ENCODE data around the gene SLC13A3.

Gene SLC13A3

DNA sequence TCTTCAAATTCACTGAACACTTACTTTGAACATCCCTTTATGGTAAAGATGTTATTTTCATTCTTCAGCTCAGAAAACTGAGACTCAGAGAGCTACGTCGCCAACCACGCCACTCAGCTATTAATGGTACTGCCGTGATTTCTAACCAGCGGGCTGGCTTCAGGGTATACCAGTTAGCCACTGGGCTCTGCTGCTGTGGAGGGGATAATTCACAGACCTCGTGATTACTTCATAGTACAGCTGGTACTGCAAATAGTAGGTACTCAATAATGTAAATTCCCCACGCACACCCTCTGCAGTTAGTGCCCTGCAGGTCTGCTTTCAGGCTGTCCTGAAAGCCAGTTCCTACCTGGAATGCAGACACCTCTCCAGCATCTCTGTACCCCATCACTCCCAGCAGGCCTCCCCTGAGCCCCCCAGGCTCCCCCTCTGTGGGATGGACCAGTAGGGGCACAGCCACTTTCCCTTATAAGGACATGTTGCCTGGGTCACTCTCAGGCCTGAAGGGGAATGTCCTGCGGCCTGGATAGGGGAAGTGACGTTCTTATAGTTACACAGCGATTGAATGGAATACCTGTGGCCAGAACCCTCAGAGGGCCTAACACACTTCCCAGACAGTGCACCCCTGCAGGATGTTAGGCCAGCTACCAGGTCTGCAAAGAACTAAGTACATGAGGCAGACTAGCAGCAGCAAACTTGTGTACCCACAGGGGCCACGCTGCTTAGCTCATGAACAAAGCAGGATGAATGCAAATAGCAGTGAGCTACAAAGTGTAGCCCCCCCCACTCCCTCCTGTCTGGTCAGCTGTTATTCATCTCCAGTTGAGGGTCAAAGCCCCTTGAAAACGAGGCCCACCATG is 99.5 kb downstream of the SLC13A3 start:
- no peak for DNase-seq

DNA sequence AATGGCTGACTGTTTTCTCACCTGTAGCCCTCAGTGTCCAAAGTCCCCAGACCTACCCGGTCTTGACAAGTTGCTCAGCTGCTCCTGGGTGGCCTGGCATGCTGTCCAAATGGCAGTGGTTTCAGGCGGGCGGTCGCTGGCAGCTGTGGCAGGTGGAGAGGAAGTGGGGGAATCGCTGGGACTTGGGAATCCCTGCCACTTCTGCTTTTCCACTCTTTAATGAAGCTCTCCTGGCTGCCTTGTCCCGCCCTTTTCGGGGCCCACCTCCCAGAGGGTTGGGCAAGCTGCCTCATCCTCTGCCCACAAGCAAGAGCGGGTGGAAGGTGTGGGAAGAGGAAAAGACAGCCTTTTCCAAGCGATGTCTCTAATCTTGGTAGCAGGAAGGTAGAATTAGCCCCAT is 100.8 kb downstream of the SLC13A3 start, which contains the start of gene OCSTAMP:
Gene OCSTAMP (minus strand): TSS at position 194 of the 400 bp plus-strand sequence. CDS start 94 bp downstream, at position 100.
- no peak for DNase-seq

DNA sequence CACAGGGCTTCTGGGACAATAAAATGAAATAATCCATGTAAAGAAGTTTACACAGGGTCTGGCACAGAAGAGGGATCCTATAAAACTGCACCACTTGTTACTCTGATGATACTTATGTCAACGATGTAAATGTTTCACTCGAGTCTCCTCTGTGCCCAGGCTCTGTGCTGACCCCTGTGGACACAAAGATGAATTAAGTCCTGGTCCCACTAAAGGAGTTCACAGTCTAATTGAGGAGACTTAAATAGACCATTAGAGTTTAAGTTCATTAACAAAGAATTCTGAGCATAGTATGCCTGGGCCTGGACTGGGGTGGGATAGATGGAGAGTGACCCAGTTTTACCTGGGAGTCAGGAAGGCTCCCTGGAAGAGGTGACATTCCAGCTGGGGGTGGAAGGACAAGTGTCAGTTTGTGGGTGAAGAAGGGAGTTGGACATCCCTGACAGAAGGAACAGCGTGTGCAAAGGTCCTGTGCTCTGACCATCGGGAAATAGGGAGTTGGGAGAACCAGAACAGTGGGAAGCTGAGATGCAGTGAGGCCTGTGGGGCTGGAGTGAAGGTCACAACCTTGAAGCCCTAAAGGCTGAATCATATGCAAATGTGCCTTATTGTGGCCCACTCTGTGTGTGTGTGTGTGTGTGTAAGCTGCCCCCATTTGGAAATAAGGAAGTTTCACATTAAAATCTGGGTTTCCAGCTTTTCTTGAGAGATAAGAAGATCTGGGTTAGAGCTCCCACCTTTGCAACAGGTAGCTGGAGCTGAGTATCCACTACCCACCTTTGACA is 101.9 kb downstream of the SLC13A3 start:
- no peak for DNase-seq

DNA sequence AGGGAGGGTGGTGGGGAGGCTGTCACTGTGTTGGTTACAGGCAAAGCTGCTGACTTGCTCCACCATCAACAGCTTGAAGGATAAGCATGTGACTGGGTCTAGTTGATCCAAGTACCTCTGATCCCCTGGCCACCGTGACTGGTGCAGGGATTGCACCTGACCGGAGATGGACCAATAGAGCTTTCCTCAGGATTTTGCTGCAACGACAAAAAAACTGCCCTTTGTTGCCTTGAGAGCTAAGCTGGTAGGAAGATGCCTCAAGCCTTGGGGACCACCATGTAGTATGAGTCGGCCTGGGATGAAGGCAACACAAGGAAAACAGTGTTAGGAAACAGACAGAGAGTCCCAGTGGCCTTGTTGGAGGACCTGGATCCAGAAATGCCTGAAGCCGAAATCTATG is 102.6 kb downstream of the SLC13A3 start:
- no peak for DNase-seq

DNA sequence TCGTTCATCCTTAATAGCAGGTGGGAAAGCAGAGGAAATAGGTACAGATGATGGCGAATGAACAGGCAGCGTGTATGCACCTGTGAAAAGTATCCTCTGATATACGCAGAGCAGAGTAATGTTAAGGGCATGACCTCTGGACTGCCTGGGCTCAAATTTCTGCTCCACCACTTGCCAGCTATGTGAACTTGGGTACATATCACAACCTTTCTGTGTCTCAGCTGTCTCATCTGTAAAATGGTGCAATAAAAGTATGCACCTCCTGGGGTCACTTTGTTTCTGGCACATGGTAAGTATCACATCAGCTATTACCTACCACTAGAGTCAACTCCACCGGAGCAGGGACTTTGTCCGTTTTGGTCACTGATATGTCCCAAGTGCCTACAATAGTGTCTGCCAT is 103.3 kb downstream of the SLC13A3 start:
- DNase-seq = no peak

DNA sequence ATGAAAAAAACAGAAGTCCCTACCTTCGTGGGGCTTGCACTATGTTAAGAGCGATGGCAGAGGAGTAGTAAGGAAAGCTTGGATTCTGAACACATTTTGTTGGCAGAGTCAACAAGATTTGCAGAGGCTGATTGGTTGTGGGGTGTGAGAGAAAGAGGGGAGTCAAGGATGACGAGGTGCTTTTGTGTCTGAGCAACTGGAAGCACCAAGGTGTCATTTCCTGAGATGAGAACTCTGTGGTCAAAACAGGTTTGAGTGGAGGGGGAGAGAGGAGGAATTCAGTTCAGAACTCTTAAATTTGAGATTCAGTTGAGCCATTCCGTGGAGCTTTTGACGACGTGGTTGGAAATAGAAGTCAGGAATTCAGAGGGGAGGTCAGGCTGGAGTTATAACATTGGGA is 104.3 kb downstream of the SLC13A3 start:
- DNase-seq = no peak

DNA sequence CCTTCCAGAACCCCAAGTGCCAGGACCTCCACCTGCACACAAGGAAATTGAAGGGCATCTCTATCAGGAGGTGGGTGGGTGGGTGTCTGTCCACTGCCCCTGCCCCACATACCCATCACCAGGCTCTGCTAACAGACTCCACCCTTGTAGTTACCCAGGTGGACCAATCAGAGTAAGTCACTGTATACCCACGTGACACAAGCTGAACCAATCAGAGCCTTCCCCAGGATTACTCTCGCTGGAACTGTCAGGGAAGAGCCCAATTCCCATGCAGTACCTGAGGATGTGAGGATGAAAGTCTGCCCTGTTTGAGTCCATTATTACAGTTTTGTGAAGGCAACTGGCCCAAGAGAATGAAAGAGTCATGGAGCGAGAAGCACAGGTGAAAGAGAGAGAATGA is 105.0 kb downstream of the SLC13A3 start:
- DNase-seq = no peak

DNA sequence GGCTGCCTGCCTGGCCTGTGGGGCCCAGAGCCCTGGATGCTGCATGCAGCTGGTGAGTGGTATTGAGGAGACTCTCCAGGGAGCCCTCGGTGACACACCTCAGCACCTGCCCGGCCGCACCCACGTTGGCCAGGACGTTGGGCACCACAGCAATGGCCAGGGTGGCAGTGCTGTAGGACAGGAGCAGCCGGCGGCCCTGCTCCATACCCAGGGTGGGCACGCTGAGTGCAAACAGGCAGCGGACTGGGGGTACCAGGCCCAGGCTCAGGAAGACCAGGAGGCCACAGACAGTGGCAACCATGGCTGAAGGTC is 105.5 kb downstream of the SLC13A3 start:
- no peak for DNase-seq

DNA sequence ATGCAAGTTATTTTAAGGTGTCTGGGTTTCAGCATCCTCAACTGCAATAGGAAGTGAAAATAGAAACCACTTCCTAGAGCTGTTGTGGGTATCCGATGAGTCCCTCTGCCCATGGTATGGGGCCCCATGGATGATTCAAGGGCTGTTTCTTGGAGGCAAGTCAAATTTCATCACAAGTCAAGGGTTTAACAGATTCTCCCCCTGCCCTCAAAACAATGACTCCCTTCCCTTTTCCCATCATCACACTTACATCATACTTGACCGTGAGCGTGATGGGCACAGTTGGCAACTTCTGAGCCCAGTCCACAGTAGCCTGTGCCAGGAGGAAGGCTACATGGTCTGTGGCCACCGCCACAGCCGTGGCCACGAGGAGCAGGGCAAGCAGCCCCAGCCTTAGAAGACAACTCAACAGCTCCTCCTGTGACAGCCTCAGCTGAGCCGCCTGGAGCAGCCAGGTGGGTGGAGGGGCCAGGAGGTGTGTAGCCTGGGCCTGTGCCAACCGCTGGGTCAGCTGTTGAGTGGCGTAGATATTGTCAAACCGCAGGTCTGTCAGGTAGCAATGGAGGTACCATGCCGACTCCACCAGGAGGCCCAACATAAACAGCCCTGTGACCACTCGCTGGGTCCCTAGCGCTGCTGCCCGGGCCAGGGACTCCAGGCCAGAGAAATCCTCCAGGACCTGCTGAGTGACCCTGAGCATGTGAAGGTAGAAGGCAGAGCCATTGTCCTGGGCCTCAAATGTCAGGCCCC is 106.0 kb downstream of the SLC13A3 start:
- peak; percentile 30 to 61 for DNase-seq

DNA sequence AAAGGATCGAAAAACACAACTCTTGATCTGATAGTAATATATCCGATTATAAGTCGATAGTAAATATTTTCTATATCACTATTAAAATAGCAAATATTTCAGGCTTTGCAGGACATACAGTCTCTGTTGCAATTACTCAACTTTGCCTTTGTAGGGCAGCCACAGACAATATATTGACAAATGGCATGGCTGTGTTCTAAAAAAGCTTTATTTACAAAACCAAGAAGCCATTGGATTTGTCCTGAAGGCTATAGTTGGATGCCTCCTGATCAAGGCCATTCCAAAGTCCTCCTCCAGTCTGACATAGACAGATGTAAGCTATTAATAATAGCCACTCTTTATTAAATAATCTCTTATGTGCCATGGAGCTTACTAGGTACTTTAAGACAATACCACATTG is 106.7 kb downstream of the SLC13A3 start:
- DNase-seq = no peak

DNA sequence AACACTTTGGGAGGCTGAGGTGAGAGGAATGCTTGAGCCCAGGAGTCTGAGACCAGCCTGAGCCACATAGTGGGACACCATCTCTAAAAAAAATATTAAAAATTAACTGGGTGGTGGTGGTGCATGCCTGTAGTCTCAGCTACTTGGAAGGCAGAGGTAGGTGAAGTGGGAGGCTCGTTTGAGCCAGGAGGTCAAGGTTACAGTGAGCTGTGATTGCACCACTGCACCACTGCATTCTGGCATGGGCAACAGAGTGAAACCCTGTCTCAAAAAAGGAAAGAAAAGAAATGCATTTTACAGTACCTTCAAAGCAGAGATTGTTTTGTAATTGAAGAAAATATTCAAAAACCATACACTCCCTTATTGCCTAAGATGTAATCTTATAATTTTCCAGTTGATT is 107.3 kb downstream of the SLC13A3 start:
- DNase-seq = no peak

DNA sequence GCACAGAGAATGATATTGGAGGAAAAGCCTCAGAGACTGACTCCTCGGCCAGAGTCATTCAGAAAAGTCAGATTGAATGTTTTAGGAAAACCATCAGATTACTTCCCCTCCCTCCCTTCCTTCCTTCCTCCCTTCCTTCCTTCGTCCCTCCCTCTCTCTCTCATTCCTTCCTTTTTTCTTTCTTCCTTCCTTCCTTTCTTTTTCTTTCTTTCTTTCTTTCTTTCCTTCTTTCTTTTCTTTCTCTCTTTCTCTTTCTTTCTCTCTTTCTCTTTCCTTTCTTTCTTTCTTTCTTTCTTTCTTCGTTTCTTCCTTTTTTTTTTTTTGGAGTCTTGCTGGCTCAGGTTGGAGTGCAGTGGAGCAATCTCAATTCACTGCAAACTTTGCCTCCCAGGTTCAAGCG is 108.2 kb downstream of the SLC13A3 start:
- DNase-seq = no peak

DNA sequence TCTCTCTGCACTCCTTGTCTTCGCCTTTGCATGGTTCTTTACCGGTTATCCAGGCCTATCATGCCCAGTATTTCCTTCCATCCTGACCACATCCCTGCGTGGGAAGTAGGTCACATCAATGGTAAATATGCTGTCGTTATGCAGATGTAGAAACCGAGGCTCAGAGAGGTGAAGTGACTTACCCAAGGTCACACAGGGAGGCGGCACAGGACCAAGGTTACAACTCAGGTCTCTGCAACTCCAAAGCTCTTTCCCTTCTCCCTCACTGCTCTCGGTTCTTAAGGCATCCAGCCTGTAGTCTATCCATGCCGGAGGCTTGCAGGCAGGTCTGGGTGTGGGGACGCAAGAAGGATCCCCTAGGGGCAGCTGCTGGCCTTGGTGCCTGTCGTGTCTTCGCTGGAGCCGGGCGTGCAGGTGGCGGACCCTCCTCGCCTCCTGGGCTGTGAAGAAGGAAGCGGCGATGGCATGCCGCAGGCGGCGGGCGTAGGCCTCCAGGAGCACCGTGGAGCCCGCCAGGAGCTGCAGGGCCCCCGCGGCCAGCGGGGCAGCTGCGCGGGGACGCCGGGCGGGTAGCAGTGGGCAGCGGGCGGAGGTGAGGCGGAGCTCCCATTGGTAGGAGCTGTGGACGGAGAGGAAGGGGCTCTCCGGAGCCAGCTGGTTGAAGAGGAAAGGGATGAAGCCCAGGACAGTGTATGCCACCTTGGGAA is 109.9 kb downstream of the SLC13A3 start:
- DNase-seq = no peak

DNA sequence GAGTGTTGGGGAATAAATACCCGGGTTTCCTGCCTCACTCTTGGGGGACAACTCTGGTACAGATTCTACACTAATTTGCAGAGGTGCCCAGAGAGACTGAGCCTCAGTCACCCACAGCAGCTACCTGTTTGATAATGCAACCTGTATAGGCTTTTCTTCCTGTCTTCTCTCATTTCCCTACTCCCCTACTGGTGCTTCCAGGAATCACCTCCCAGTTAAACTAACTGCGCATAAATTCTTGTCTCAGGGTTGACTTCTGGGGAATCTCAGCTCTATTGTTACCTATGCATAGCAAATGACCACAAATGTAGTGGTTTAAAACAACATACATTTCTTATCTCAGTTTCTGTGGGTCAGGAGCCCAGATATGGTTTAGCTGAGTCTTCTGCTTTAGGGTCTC is 112.1 kb downstream of the SLC13A3 start:
- DNase-seq = no peak

DNA sequence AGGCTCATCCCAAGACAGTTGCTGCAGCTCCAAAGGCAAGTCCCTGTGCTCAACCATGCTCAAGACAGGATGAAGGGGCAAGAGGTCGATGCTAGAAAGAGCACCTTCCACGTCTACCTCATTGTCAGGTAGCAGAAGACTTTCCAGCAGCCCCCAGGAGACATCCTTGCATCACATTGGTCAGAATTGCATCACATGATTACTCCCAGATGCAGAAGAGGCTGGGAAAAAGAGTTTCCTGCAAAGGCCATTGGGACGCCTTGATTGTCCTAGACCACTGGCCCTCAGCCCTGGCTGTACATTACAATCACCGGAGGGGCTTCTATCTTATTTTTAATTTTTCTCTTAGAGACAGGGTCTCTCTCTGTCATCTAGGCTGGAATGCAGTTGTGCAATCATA is 120.6 kb downstream of the SLC13A3 start:
- no peak for DNase-seq

DNA sequence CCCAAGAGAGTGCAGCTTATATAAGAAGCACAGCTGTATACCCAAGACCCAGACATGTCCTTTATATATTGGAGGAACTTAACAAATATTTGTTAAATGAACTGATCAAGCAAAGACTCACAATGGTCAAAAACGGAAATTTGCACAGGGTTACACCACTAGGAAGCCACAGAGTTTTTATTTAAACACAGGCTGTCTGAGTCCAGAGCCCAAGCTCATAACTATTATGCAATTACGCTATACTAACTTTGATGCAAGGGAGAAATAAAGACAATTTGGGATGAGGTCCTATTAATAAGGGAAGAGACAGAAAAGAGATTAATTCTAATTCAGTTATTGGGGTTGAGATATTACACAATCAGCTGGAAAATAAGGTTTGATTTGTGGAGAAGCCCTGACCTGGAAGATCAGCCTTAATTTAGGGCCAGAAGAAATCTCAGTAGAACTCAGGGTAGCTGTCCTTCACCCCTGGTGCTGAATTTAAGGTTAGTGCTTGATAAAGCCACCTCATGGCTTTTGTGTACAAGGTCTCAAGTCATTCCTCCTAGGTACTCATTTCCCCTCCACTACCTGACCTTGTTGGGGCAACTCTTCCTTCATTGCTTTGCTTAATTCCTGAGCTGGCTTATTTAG is 127.4 kb downstream of the SLC13A3 start:
- DNase-seq = no peak

DNA sequence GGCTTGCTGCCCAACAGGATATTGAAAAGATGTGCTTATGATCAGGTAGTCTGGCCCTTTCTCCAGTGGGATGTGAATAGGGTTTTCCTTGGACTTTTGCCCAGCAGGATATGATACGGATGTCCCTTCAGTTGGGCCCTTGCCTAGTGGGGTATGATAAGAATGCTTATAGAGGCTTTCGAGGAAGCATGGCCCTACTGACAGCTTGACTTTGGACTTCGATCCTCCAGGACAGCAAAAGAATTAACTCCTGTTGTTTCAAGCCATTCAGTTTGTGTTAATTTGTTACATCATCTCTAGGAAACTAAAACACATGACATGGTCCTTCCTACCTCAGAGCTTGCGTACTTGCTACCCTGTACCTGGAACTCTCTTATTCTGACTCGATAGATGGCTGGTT is 128.2 kb downstream of the SLC13A3 start:
- no peak for DNase-seq

DNA sequence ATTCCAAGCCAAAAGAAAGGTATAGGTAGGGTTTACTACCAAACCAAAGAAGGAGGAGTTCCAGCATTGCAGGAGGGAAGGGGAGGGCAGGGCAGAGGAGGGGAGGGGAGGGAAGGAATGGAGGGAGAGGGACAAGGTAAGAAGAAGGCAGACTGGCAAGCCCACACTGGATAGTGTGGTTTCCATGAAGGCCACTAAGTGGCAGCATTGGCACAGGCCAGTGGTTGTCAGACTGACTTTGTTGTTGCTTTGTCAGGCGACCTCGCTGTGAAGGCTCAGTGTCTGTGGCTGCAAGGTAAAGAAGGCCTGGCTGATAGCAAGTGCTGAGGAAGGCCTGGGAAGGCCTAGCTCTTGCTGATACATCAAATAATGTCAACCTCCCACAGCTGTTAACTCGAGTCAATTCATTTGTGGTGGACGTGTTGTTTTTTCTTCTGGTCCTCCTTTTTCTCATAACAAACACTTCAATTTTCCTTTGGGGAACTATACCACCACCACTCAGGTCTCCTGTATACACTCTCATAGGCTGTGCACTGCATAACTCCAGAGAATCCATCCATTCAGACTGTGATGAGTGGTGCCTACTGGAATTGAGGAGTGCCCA is 130.2 kb downstream of the SLC13A3 start:
- DNase-seq = peak; percentile 49 to 51

DNA sequence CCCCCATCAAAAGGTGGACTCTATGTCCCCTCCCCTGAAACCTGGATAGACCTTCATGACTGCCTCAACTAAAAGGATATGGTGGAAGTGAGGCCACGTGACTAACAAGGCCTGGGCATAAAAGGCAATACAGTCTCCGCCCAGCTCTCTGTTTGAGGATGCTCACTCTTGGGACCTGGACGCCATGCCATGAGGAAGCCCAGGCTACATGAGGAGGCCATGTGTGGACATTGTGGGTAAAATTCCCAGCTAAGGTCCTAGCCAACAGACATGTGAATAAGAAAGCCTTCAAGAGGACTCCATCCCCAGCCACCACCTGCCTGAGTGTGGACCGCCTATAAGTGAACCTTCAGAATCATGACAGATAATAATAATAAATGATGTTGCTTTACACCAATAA is 130.7 kb downstream of the SLC13A3 start:
- no peak for DNase-seq

DNA sequence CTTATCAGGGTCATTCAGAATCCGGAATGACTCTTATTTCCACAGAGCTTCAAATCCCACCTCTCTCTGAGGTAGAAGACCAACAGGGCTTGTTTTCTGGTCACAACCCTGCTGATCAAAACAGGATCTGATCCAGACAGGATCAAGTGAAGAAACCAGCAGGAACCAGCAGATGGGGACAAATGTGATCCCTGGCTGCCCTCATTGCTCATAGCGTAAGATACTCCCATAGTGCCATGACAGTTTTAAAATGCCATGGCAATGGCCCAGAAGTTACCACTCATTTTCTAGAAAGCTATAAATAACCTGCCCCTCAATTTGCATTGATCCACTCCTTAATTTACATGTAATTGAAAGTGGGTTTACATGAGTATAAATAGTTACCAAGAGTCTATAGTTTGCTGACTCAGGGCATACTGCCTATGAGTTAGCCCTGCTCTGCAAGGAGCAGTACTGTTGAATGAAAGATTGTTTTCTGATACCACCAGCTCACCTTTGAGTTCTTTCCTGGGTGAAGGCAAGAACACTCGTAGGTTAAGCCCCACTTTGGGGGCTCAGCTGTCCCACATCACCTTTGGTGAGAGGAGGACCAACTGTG is 131.7 kb downstream of the SLC13A3 start:
- DNase-seq = no peak

All from CD4-positive, alpha-beta T cell treated with Interleukin-4 for 1 hour (primary cell).